ENCODE data around the gene TMEM51. TPM values are rescaled to one million over a fixed set of nuclear protein-coding genes. Genes with fewer than 3 reads are reported as not detected.

TMEM51 gene
- total and polyA plus RNA-seq, 2 of the 13 experiments (the other 11 are each of a cell fraction or from before 2014, with no cell fraction given) = 12.2 to 22.3 TPM

DNA sequence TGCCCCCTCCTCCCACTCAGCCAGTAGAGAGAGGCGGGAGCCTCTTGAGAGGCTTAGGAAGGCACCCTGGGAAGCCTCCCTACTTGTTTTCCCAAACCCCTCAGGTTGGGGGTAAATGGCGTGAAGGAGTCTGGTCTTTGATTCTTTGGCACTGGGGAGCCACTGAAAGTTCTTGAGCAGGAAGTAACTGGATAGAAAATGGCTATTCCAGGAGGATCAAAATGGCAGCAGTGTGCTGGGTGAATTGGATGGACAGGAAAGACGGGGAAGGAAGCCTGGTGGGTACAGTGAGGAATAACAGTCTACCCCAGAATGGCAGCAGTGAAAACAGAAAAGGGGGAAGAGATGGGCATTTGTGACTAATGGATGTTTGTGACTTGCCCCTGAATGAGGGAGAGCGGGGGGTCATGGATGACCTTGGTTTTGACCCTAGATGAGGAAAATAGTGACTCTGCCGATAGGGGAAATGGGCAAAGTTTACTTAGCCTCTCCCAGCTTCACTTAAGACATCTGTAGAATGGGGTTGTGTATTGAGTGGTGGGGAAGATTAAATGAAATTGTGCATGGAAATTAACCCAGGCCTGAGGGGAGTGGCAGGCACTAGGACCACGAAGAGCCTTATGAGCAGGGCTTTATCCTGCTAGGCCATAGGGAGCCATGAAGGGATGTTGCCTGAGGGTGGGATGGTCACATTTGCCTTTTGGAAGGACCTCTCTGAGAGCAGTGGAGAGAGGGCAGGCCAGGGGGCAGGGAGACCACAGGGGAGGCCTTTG, 32.7 kb downstream of the TMEM51 start:
- FAIRE-seq = no peak
- ChIA-PET POLR2A (no interaction called here), CTCF (ENCODE audit: low intra/inter-chr PET ratio, low total read pairs) (no interaction called here)
- Histone ChIP-seq H2AFZ (ENCODE audit: low read length) (no peak overlapping the region), H3K27me3 (ENCODE audit: control insufficient read depth in 1 of 2, insufficient read depth in 2 of 2, low read length in 2 of 2) (no peaks in the 10 kb centered on the region), H3K9ac (ENCODE audit: insufficient read depth, low read depth, low read length) (no peak overlapping the region), H3K27ac (ENCODE audit: extremely low read length, insufficient read depth, low read length) (no peak overlapping the region), H3K4me1 (ENCODE audit: insufficient read depth, low read length) (peaks cover 96% of the 10 kb centered on the region), H3K36me3 (replicated peaks in 1 of 2; ENCODE audit: control insufficient read depth in 1 of 2, insufficient read depth in 2 of 2, low read length in 2 of 2) (peaks cover 0 to 25% of the 10 kb centered on the region in 2 experiments; a peak in 3 of 5 replicates), H3K79me2 (ENCODE audit: insufficient read depth, low read length) (peaks cover 68% of the 10 kb centered on the region), H3K4me3 (replicated peaks in 1 of 3; ENCODE audit: insufficient read depth in 1 of 3, low read depth in 2 of 3, low read length in 3 of 3) (no peak overlapping the region), H3K4me2 (ENCODE audit: low read depth, low read length) (no peak overlapping the region), H4K20me1 (ENCODE audit: insufficient read depth, low read length) (peaks cover 21% of the 10 kb centered on the region; the same call in 1 of the 2 replicates), H3K9me3 (ENCODE audit: low read length) (no peaks in the 10 kb centered on the region)
- WGBS (ENCODE audit: low lambda C conversion rate) = 84% methylated on average over 6 of the region's 6 CpGs
- in situ Hi-C loops (cut with HindIII; ENCODE audit: extremely low pct_ligation_motif_present, low pct_unique_long_range_greater_than_20kb) = no loop called here
- ATAC-seq = no peak
- BruUV-seq (replicated peaks) = no TSS peak
- no peak for DNase-seq (ENCODE audit: low spot score)
- intact Hi-C loops (cut with micrococcal nuclease; ENCODE audit: unreplicated experiment) = loop anchor here (5.0 kb wide), 1 partner anchor 34 kb away; the partner anchor contains the start of gene TMEM51
- peak; percentile 59 for TF ChIP-seq ZNF629 (CRISPR knock-in tag; conservative IDR thresholded peaks at IDR 0.05)
- no peak for TF ChIP-seq THAP11 (CRISPR knock-in tag; IDR thresholded peaks at IDR 0.05)

DNA sequence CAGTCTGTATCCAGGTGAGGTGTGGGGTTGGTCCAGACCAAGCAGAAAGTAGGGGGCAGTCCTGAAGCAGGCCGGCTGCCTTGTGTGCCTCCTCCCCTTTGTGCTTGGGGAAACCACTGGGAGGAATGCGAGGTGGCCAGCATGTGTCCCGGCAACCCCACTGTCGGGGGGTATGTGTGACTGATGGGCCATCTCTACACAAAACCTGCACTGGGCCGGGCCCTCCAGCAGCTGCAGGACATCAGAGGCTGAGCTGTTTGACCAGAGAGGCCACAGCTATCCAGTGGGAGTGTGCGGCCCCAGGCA, 33.3 kb downstream of the TMEM51 start:
- DNase-seq (ENCODE audit: low spot score) (no peak), ATAC-seq (no peak), FAIRE-seq (no peak)
- H3K27ac ChIP-seq (ENCODE audit: extremely low read length, insufficient read depth, low read length) = no peak overlapping the region
- no TSS peak for BruUV-seq (replicated peaks)
- H3K79me2 ChIP-seq (ENCODE audit: insufficient read depth, low read length) = peaks cover 72% of the 10 kb centered on the region
- H3K36me3 ChIP-seq (replicated peaks in 1 of 2; ENCODE audit: control insufficient read depth in 1 of 2, insufficient read depth in 2 of 2, low read length in 2 of 2) = peaks cover 0 to 28% of the 10 kb centered on the region in 2 experiments; a peak in 3 of 5 replicates
- TF ChIP-seq ZNF296 (CRISPR knock-in tag; conservative IDR thresholded peaks at IDR 0.05) = no peak
- no peak for TF ChIP-seq NR1H2 (CRISPR knock-in tag; IDR thresholded peaks at IDR 0.05; ENCODE audit: borderline replicate concordance, low read depth)
- TF ChIP-seq ZSCAN31 (CRISPR knock-in tag; IDR thresholded peaks at IDR 0.05; ENCODE audit: low read depth) = no peak
- no peak for TF ChIP-seq CBX5 (CRISPR knock-in tag; IDR thresholded peaks at IDR 0.05; ENCODE audit: borderline replicate concordance)
- TF ChIP-seq, protein P1, sequence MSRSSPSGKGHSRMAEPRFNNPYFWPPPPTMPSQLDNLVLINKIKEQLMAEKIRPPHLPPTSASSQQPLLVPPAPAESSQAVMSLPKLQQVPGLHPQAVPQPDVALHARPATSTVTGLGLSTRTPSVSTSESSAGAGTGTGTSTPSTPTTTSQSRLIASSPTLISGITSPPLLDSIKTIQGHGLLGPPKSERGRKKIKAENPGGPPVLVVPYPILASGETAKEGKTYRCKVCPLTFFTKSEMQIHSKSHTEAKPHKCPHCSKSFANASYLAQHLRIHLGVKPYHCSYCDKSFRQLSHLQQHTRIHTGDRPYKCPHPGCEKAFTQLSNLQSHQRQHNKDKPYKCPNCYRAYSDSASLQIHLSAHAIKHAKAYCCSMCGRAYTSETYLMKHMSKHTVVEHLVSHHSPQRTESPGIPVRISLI (CRISPR knock-in tag; IDR thresholded peaks at IDR 0.05; ENCODE audit: borderline replicate concordance) = no peak
- TF ChIP-seq, protein P2, sequence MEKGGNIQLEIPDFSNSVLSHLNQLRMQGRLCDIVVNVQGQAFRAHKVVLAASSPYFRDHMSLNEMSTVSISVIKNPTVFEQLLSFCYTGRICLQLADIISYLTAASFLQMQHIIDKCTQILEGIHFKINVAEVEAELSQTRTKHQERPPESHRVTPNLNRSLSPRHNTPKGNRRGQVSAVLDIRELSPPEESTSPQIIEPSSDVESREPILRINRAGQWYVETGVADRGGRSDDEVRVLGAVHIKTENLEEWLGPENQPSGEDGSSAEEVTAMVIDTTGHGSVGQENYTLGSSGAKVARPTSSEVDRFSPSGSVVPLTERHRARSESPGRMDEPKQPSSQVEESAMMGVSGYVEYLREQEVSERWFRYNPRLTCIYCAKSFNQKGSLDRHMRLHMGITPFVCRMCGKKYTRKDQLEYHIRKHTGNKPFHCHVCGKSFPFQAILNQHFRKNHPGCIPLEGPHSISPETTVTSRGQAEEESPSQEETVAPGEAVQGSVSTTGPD (CRISPR knock-in tag; IDR thresholded peaks at IDR 0.05) = no peak
- no peak for TF ChIP-seq NPAS2 (CRISPR knock-in tag; IDR thresholded peaks at IDR 0.05; ENCODE audit: borderline replicate concordance)
- no peak overlapping the region for H2AFZ ChIP-seq (ENCODE audit: low read length)
- no peak overlapping the region for H3K9ac ChIP-seq (ENCODE audit: insufficient read depth, low read depth, low read length)
- WGBS (ENCODE audit: low lambda C conversion rate) = no CpG with 5 or more reads among the region's 6 CpGs
- no peaks in the 10 kb centered on the region for H3K27me3 ChIP-seq (ENCODE audit: control insufficient read depth in 1 of 2, insufficient read depth in 2 of 2, low read length in 2 of 2)
- H3K4me2 ChIP-seq (ENCODE audit: low read depth, low read length) = no peak overlapping the region
- peaks cover 17% of the 10 kb centered on the region; the same call in 1 of the 2 replicates for H4K20me1 ChIP-seq (ENCODE audit: insufficient read depth, low read length)
- intact Hi-C loops (cut with micrococcal nuclease; ENCODE audit: unreplicated experiment) = loop anchor here (5.0 kb wide), 1 partner anchor 34 kb away; the partner anchor contains the start of gene TMEM51
- CTCF ChIA-PET (ENCODE audit: low intra/inter-chr PET ratio, low total read pairs) = no interaction called here
- in situ Hi-C loops (cut with HindIII; ENCODE audit: extremely low pct_ligation_motif_present, low pct_unique_long_range_greater_than_20kb) = no loop called here
- peaks cover 96% of the 10 kb centered on the region for H3K4me1 ChIP-seq (ENCODE audit: insufficient read depth, low read length)
- POLR2A ChIA-PET = interaction anchor here (3.5 kb wide), 1 partner anchor 35 kb away, joined by 26 read pairs; the partner anchor contains the start of gene TMEM51
- no peak overlapping the region for H3K4me3 ChIP-seq (replicated peaks in 1 of 3; ENCODE audit: insufficient read depth in 1 of 3, low read depth in 2 of 3, low read length in 3 of 3)
- H3K9me3 ChIP-seq (ENCODE audit: low read length) = no peaks in the 10 kb centered on the region
